BLaER1 (cell line): ENCODE measurements around the gene MLLT3.

ENCODE experiments used
- H3K27ac ChIP-seq: shearing (Covaris generic); formaldehyde crosslinking; 2 replicates; pipeline ENCODE4 v1.8.1; 2022
- H3K27me3 ChIP-seq: shearing (Covaris generic); formaldehyde crosslinking; 2 replicates; pipeline ENCODE4 v1.8.1; 2022
- H3K36me3 ChIP-seq: shearing (Covaris generic); formaldehyde crosslinking; 2 replicates; pipeline ENCODE4 v1.8.1; 2022
- H3K4me1 ChIP-seq: shearing (Covaris generic); formaldehyde crosslinking; 2 replicates; pipeline ENCODE4 v1.8.1; 2022
- H3K4me2 ChIP-seq: shearing (Covaris generic); formaldehyde crosslinking; 2 replicates; pipeline ENCODE4 v1.8.1; 2022
- H3K4me3 ChIP-seq: shearing (Covaris generic); formaldehyde crosslinking; 2 replicates; pipeline ENCODE4 v1.8.1; 2022
- H3K9ac ChIP-seq: shearing (Covaris generic); formaldehyde crosslinking; 2 replicates; pipeline ENCODE4 v1.8.1; 2022
- H3K9me3 ChIP-seq: shearing (Covaris generic); formaldehyde crosslinking; 2 replicates; pipeline ENCODE4 v1.8.1; 2022
- H4K20me1 ChIP-seq: shearing (Covaris generic); formaldehyde crosslinking; 2 replicates; pipeline ENCODE4 v1.8.1; 2022
- Cebpa-rat ChIP-seq: shearing (Covaris generic); IDR thresholded peaks from 2 replicates; pipeline ENCODE4 v1.8.1; 2022

Gene MLLT3

DNA sequence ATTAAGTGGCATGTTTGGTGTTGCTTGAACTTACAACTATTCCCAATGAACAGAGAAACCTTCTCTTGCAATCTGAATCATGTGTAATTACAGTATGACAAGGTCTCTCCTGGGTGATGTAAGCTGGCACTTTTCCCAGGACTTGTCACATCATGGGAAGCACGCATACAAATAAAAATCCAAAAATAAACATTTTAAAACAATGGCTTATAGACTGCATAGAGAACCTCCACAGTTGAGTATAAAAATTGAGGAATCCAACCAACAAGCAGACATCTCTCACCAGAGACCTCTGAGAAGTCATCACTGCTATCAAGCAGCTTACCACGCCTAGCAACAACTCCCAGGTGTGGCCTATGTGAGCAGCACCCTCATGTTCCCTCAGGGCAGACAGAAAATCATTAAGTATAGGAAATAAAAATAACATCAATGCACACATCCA lies 3.9 kb downstream of the MLLT3 start:
- H4K20me1 ChIP-seq, result peaks cover 28% of the 10 kb centered on the region
- no peaks in the 10 kb centered on the region for H3K36me3 ChIP-seq
- peaks cover 25% of the 10 kb centered on the region for H3K4me1 ChIP-seq
- H3K27me3 ChIP-seq, result peaks cover 51% of the 10 kb centered on the region
- no peak overlapping the region for H3K4me2 ChIP-seq
- no peak overlapping the region for H3K4me3 ChIP-seq
- no peaks in the 10 kb centered on the region for H3K9me3 ChIP-seq
- no peak overlapping the region for H3K27ac ChIP-seq
- no peak for TF ChIP-seq Cebpa-rat
- H3K9ac ChIP-seq, result no peak overlapping the region

DNA sequence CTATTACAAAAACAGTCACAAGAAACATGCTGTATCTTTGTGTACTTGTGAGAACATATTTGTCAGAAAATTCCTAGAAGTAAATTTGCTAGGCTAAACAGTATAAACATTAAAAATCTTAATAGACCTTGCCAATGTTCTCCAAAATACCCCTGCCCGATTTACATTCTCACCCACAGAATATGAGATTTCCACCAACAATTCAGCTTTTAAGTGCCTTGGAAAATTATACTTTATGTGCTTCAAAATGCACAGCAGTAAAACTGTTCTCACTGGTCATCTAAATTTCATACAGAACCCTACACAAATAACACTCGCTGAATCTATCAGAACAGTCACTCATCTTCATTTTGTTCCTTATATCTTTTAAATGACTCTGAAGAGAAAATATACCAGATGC lies 5.5 kb downstream of the MLLT3 start:
- no peaks in the 10 kb centered on the region for H3K9me3 ChIP-seq
- no peak overlapping the region for H3K27ac ChIP-seq
- TF ChIP-seq Cebpa-rat, result no peak
- no peak overlapping the region for H3K4me3 ChIP-seq
- H3K4me2 ChIP-seq, result no peak overlapping the region
- peaks cover 19% of the 10 kb centered on the region for H3K4me1 ChIP-seq
- peaks cover 23% of the 10 kb centered on the region for H4K20me1 ChIP-seq
- no peak overlapping the region for H3K9ac ChIP-seq
- no peaks in the 10 kb centered on the region for H3K36me3 ChIP-seq
- peaks cover 42% of the 10 kb centered on the region for H3K27me3 ChIP-seq

DNA sequence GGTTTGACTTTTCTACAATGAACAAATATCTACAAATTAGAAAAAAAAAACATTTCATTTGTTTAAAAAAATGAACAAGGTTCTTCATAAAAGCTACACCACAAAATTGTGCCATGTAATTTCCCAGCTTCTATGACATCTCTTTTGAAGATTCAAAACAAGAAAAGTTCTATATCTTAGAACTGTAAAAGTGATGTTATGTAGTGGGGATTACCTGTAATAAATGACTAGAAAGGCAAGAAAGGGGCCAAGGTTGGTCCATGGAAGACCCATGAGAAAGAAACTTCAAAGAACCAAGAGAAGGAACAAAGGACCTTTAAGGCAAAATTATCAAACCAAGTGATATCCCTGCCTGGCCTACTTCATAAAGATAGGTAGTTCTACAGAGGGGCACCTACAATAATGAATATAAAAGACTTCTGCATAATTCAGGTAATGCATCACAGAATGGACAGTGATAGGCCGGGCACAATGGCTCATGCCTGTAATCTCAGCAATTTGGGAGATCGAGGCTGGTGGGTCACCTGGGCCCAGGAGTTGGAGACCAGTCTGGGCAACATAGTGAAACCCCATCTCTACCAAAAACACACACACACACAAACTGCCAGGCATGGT lies 7.6 kb downstream of the MLLT3 start:
- no peak overlapping the region for H3K27ac ChIP-seq
- no peak for TF ChIP-seq Cebpa-rat
- no peak overlapping the region for H3K9ac ChIP-seq
- H3K4me3 ChIP-seq, result no peak overlapping the region
- H3K36me3 ChIP-seq, result no peaks in the 10 kb centered on the region
- H3K9me3 ChIP-seq, result no peaks in the 10 kb centered on the region
- peaks cover 6% of the 10 kb centered on the region; the same call in 1 of the 2 replicates for H4K20me1 ChIP-seq
- peaks cover 21% of the 10 kb centered on the region for H3K27me3 ChIP-seq
- H3K4me2 ChIP-seq, result no peak overlapping the region
- no peaks in the 10 kb centered on the region for H3K4me1 ChIP-seq

DNA sequence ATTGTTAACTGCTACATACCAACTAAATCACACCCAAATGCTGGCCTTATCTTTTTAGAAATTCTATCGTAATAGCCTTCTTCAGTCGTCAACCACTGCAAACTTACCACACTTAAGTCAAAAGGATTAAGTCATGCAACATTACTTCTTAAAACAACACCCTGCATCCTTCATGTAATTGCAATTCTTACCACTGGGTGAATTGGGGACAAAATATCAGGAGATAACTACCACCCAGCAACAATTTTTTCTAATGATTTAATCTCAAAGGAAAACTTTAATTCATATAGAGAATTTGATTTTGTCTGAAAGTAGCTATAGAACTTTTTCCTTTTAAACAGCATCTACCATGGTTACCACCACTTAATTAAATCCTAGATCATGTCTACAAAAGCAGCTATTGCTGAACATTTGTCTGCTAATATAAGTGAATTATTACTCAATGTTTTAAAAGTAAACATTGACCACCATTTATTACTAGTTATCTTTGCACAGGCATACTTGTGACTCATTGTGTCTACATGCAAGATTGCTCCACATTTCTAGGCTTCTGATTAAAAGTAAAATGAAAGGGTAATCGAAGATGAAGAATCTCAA lies 10.5 kb downstream of the MLLT3 start:
- Histone ChIP-seq H3K4me2 (no peak overlapping the region), H3K27ac (no peak overlapping the region), H3K36me3 (no peaks in the 10 kb centered on the region), H3K9ac (no peak overlapping the region), H3K4me3 (no peak overlapping the region), H4K20me1 (no peaks in the 10 kb centered on the region), H3K4me1 (no peaks in the 10 kb centered on the region), H3K9me3 (no peaks in the 10 kb centered on the region), H3K27me3 (no peaks in the 10 kb centered on the region)
- TF ChIP-seq Cebpa-rat, result no peak

DNA sequence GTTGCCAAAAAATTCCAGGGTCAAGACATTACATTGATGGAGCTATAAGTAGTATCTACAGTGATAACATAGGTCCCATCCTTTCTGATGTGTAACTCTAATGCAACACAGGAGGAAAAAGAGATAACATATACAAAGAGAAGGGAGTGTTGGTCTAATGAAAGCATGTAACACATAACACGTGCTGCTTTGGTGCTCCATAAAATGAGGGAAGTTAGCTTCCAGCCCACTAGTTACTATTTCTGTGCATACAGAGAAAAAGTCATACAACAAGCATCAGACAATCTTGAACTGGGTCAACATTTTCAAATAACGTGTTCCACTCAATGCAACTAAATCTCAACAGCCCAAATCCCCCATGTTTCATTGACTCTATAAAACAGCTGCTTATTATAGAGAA lies 11.7 kb downstream of the MLLT3 start:
- H3K9me3 ChIP-seq, result no peaks in the 10 kb centered on the region
- no peaks in the 10 kb centered on the region for H4K20me1 ChIP-seq
- no peaks in the 10 kb centered on the region for H3K36me3 ChIP-seq
- no peaks in the 10 kb centered on the region for H3K4me1 ChIP-seq
- no peak for TF ChIP-seq Cebpa-rat
- no peak overlapping the region for H3K4me3 ChIP-seq
- no peak overlapping the region for H3K27ac ChIP-seq
- no peak overlapping the region for H3K9ac ChIP-seq
- H3K4me2 ChIP-seq, result no peak overlapping the region
- no peaks in the 10 kb centered on the region for H3K27me3 ChIP-seq

DNA sequence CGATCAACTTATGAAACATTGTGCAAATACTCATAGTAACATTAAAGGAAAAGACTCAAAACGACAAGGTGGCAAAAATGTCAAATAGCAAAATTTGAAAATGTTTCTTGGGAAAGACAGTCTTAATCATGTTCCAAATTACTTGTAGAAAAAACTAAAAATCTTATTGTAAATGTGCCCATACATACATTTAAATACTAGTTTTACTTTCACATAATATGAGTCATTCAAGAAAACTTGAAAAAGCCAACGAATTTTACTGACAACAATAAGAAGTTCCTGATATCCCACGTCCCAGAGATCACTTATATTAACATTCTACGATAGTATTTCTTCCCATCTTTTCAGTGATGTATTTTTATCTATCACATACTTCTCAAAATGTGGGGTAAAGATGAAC lies 13.7 kb downstream of the MLLT3 start:
- no peaks in the 10 kb centered on the region for H3K4me1 ChIP-seq
- no peak overlapping the region for H3K4me3 ChIP-seq
- no peaks in the 10 kb centered on the region for H4K20me1 ChIP-seq
- H3K36me3 ChIP-seq, result no peaks in the 10 kb centered on the region
- H3K4me2 ChIP-seq, result no peak overlapping the region
- H3K27ac ChIP-seq, result no peak overlapping the region
- no peaks in the 10 kb centered on the region for H3K27me3 ChIP-seq
- no peak for TF ChIP-seq Cebpa-rat
- no peaks in the 10 kb centered on the region for H3K9me3 ChIP-seq
- no peak overlapping the region for H3K9ac ChIP-seq

DNA sequence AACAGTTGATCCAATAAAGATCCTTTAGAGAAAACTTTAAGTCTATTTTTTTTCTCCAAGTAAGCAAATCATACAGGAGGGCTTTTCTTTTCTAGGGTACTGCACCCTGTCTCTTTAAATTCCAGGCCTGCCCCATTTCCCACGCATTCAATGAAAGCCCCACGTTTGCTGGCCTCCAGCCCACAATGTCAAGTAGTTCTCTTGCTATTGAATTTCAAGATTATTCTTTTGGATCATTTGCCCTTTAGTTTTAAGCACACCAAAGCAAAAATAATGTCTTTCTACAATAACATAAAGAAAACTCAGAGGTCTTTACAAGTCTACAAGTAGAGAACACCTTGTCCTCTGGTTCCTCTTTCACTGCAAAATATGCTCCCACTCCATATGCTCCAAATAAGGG lies 15.6 kb downstream of the MLLT3 start:
- H3K4me2 ChIP-seq, result no peak overlapping the region
- no peaks in the 10 kb centered on the region for H4K20me1 ChIP-seq
- no peaks in the 10 kb centered on the region for H3K4me1 ChIP-seq

DNA sequence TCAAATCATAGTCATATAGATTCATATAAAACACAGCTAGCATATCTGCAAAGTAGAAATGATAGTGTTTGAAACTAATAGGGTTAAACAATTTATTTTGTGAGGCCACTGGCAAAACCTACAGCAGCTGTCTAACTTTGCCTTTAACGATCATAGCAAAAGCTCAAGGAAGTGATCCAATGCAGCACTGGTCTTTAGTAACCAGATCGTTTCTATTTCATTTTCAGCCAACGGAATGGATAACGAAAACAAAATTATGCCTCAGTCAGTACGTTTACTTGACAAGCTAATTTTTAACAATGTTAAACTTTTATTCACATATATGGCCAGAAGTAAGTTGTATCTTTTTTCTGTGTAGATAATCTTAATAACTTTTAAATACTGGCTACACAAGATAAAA lies 17.7 kb downstream of the MLLT3 start:
- H3K27ac ChIP-seq, result no peak overlapping the region
- no peak overlapping the region for H3K4me2 ChIP-seq
- TF ChIP-seq Cebpa-rat, result no peak
- no peak overlapping the region for H3K9ac ChIP-seq
- no peaks in the 10 kb centered on the region for H3K9me3 ChIP-seq
- no peaks in the 10 kb centered on the region for H3K36me3 ChIP-seq
- H4K20me1 ChIP-seq, result no peaks in the 10 kb centered on the region
- H3K27me3 ChIP-seq, result no peaks in the 10 kb centered on the region
- no peak overlapping the region for H3K4me3 ChIP-seq
- no peaks in the 10 kb centered on the region for H3K4me1 ChIP-seq

More for the DNA sequence above, 15.6 kb downstream of the MLLT3 start:
- Histone ChIP-seq H3K36me3 (no peaks in the 10 kb centered on the region), H3K27me3 (no peaks in the 10 kb centered on the region), H3K9me3 (no peaks in the 10 kb centered on the region), H3K4me3 (no peak overlapping the region), H3K27ac (no peak overlapping the region), H3K9ac (no peak overlapping the region)
- TF ChIP-seq Cebpa-rat, result no peak

DNA sequence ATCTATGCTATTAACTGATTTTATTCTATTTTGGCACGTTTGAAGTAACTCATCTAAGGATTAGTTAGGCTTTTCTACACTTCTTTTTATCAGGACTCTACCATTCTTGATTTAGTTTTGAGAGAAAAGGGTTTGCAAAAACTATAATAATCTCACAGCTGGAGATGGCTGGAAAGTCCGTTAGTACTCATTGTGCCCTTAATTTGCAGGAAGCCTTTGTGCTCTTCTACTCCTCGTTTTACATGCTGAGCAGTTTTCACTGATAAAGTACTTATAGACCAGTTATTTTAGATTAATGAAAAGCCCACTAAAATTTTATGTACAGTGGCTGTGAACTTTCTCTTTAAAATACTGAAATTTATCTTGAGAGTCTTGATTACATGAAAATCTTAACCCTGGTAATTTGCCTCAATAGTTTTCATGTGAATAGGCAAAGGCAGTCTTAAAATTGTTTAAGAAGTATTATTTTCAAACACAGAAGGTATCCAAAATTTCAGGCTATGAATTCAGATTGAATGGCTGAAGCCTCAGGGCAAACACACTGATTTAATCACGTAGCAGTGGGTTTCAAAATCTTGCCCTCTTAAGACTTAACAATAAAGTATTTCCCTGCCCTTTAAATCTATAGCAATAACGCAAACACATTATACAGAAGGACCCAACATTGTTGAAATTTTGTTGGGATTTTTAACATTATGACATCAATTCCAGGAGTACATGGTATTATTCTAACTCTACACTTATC lies 18.6 kb downstream of the MLLT3 start:
- no peak for TF ChIP-seq Cebpa-rat
- Histone ChIP-seq H3K9ac (no peak overlapping the region), H3K36me3 (no peaks in the 10 kb centered on the region), H3K9me3 (no peaks in the 10 kb centered on the region), H3K4me3 (no peak overlapping the region), H3K27me3 (no peaks in the 10 kb centered on the region), H3K4me1 (no peaks in the 10 kb centered on the region), H4K20me1 (no peaks in the 10 kb centered on the region), H3K4me2 (no peak overlapping the region), H3K27ac (no peak overlapping the region)

DNA sequence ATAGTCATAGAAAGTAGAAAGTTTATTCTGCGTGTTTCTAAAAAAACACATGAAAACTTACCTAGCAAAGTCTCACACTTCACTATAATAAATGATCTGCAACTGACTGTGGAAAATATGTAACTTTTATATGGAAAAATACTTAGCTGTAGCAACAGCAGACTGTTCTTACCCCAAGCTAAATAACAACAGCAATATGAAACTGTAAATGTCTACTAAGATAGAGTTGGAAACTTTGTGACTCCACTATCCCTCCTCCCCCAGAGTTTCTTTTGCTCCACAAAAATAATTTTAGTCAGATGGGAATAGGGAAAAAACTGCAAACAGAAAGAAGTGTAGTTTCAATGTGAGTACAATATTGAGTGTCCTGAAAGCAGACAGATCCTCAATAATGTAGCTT lies 21.0 kb downstream of the MLLT3 start:
- Histone ChIP-seq H3K27ac (no peak overlapping the region), H4K20me1 (no peaks in the 10 kb centered on the region), H3K27me3 (no peaks in the 10 kb centered on the region), H3K9ac (no peak overlapping the region), H3K36me3 (no peaks in the 10 kb centered on the region), H3K4me3 (no peak overlapping the region), H3K4me2 (no peak overlapping the region), H3K9me3 (no peaks in the 10 kb centered on the region), H3K4me1 (peaks cover 8% of the 10 kb centered on the region)
- TF ChIP-seq Cebpa-rat, result no peak
